ENCODE measurements around the gene GATAD1. TPM values are rescaled to one million over a fixed set of nuclear protein-coding genes. Genes with fewer than 3 reads are reported as not detected.

GATAD1 gene
- polyA plus RNA-seq, 1 experiment: 17.4 TPM

DNA sequence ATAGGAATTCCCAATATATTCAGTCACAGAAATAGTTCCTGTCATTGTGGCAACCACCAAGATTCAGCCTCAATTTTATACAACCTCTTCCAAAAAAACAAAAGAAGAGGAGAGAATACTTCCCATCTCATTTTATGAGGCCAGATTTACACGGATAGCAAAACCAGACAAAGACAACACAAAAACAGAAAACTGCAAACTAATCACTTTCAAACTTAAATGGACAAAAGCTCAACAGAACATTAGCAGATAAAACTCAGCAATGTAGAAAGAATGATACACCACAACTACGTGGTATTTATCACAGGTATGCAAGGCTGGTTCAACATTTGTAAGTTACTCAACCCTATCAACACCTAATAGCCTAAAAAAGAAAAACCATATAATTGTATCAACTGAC lies 59.1 kb downstream of the GATAD1 start:
- DNase-seq (ENCODE audit: low read depth): no peak
- H3K4me3 ChIP-seq (ENCODE audit: low read depth, low read length): no peak overlapping the region
- peaks cover 1% of the 10 kb centered on the region; the same call in 1 of the 2 replicates for H3K36me3 ChIP-seq (ENCODE audit: control insufficient read depth, insufficient read depth, low read length)
- TF ChIP-seq CTCF (IDR thresholded peaks at IDR 0.05; ENCODE audit: insufficient read depth, low read depth, low read length): no peak
- ChIA-PET POLR2A (no interaction called here), CTCF (no interaction called here)
- no peaks in the 10 kb centered on the region for H3K27me3 ChIP-seq (ENCODE audit: control insufficient read depth, insufficient read depth, low read length)

- DNase-seq (ENCODE audit: low read depth): no peak
- TF ChIP-seq CTCF (IDR thresholded peaks at IDR 0.05; ENCODE audit: insufficient read depth, low read depth, low read length): no peak
- Histone ChIP-seq H3K36me3 (ENCODE audit: control insufficient read depth, insufficient read depth, low read length) (peaks cover 1% of the 10 kb centered on the region; the same call in 1 of the 2 replicates), H3K4me3 (ENCODE audit: low read depth, low read length) (no peak overlapping the region), H3K27me3 (ENCODE audit: control insufficient read depth, insufficient read depth, low read length) (no peaks in the 10 kb centered on the region)
- POLR2A ChIA-PET: no interaction called here
- CTCF ChIA-PET: interaction anchor here (1.4 kb wide), 1 partner anchor 10 kb away, joined by 4 read pairs; no protein-coding TSS in a partner anchor
These were observed 61.7 kb downstream of the GATAD1 start for GRCh38 chr7:92508946-92509345.

Other genes starting within 250 kb of the GATAD1 start
- gene KRIT1, start 201.6 kb upstream of the GATAD1 start, polyA plus RNA-seq (2011; rRNA removed): 23.7 and 35.8 TPM in 2 replicates
- gene ANKIB1, start 201.5 kb upstream of the GATAD1 start, polyA plus RNA-seq (2011; rRNA removed): 35.0 and 45.1 TPM in 2 replicates
- not detected in 2 replicates for gene ERVW-1, start 30.5 kb downstream of the GATAD1 start, polyA plus RNA-seq (2011; rRNA removed)
- 8.2 and 14.0 TPM in 2 replicates for gene PEX1, start 81.0 kb downstream of the GATAD1 start, polyA plus RNA-seq (2011; rRNA removed)
- gene RBM48, start 81.3 kb downstream of the GATAD1 start, polyA plus RNA-seq (2011; rRNA removed): 3.2 and 5.8 TPM in 2 replicates
- 7.7 and 11.5 TPM in 2 replicates for gene FAM133B, start 142.9 kb downstream of the GATAD1 start, polyA plus RNA-seq (2011; rRNA removed)